Stimulated activated naive CD8-positive, alpha-beta T cell treated with anti-CD3 and anti-CD28 coated beads, Interleukin-15, Interleukin-2, amounts not matched to agents 100 U/mL and 50 U/mL, for 24 hours (primary cell): ENCODE results near the gene WDR46.
"Not testable (repeated sequence)": the region's sequence is repeated elsewhere in the genome, so short reads cannot be mapped to it uniquely, and the experiment has no call there.

Experiments
- ATAC-seq: fragments of 150-1000 bp; cut with Tn5 transposase; one replicate; pipeline ENCODE4 v1.10.0; 2021
- DNase-seq: peaks from one replicate; pipeline ENCODE4 v3.0.0; 2021

WDR46 gene

DNA sequence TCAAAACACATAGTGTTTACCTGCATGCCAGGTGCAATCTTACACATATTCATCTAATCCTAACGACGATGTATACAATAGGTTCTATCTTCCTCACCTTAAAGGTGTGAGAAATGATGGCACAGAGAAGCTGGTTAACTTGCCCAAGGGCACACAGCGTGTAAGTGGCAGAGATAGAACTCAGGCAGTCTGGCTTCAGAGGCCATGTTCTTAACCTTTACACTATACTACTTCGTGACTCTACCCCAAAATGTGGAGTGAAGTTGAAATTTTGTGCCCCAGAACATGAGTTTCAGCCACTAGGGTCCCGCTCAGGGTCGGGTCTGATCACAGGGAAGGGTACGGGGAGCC is 17.9 kb downstream of the WDR46 start:
- DNase-seq (no peak), ATAC-seq (peak; percentile 7)

DNA sequence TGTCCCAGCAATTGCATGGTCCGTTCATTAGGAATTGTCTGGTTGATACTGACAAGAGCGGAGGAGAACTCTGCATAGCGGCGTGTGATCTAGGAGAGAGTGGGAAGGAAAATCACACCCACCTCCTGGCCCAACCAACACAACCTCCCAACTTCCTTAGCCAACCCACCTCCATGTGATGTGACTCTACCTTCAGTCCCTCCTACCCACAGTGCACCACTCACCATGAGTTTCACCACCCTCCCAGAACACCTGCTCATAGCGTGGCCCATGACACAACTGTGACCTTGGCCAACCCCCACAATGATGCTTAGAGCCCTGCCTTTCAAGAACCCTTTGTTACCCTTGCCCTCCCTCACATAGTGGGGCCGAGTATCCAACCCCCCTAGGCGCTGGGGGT is 25.0 kb downstream of the WDR46 start:
- ATAC-seq: peak; percentile 37
- no peak for DNase-seq

DNA sequence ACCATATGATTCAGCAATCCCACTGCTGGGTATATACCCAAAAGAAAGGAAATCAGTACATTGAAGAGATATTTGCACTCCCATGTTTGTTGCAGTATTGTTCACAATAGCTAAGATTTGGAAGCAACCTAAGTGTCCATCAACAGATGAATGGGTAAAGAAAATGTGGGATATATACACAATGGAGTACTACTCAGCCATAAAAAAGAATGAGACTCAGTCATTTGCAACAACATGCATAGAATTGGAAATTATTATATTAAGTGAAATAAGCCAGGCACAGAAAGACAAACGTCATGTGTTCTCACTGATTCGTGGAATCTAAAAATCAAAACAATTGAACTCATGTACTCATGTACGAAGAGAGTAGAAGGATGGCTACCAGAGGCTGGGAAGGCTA is 26.5 kb downstream of the WDR46 start:
- DNase-seq, ATAC-seq: not testable (repeated sequence)

DNA sequence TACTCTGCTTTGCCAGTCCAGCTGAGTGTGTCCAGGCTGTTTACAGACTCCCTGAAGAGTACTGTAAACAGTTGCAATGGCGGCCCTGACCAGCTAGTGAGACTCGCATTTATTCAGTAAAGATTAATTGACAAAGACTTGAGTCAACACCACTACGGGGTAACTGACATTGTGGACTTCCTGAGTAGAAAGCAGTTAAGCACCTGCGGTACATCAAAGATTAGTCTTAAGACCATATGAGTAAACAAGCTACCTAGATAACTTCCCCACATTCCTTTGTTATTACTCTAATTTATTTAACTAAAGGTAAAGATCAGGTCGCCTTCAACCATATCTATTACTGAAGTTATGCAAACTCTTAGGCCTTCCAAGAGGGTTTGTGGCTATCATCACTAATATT is 30.0 kb downstream of the WDR46 start:
- DNase-seq (no peak), ATAC-seq (no peak)

DNA sequence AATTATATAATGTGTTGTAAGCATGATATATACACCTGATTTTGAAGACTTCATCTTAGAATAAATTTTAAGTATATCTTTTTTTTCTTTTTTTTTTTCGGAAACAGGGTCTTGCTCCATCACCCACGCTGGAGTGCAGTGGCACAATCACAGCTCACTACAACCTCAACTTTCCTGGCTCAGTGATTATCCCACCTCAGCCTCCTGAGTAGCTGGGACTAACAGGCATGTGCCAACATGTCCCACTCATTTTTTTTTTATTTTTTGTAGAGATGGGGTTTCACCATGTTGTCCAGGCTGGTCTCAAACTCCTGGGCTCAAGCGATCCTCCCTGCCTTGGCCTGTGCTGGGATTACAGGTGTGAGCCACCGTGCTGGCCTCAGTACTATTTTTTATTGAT is 34.4 kb downstream of the WDR46 start:
- no peak for ATAC-seq
- DNase-seq: no peak

DNA sequence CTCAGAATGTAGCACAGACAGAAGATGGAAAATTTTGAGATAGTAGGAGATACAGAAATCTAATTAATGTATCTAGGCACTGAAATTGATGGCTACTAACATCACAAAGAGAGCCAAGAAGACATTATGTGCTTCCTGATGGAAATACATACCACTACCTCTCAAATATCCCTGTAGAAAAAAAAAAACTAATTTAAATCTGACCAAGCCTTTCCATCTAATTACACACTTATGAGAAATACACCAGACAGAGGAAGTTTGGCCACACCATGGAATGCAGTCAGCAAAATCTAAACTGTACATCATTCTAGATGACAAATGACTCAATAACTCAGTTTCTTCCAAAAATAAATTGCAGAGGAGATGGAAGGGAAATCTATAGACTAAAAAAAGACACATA is 36.3 kb downstream of the WDR46 start:
- ATAC-seq: no peak

DNA sequence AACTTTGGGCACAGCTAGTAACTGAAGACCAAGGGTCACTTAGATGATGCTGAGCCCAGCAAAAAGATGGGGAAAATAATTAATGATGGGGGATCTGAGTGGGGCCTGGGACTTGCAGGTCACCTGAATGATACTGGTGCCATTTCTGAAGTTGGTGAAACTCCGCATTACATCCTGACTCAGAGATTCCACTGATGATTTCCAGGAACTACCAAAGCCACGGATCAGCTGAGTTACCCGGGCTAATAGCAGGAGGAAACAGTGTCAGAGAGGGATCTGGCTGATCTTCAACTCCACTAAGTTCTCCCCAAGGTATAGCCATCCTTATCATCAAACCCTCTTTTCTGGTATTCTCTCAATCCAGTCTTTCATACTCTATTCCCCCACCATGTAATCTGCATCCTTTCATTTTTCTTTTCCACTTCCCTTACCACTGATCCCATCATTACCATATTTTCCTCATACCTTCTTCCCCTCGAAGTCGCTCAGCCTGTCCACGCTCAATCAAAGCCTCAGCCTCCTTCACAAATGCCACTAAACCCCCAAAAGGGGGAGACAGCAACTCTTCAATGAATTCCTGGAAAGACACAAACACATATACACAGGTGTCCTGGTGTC is 37.5 kb downstream of the WDR46 start:
- no peak for DNase-seq
- no peak for ATAC-seq

More for the DNA sequence above, 36.3 kb downstream of the WDR46 start:
- no peak for DNase-seq

DNA sequence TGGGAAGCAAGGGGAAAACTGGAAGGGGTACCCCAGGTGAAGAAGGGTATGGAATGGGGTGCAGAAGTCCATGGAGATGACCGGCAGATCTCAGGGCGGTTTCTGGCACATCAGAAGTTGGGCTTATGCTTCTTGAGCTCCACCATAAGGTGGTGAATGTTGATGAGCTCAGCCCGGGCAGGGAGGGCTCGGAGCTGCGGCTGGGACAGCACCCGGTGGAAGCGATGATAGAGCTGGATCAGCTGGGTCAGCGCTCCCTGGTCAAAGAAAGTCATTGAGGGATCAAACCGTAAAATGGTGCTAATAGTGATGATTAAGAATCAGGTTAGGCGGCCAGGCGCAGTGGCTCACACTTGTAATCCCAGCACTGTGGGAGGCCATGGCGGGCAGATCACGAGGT is 38.3 kb downstream of the WDR46 start:
- DNase-seq: no peak
- no peak for ATAC-seq

DNA sequence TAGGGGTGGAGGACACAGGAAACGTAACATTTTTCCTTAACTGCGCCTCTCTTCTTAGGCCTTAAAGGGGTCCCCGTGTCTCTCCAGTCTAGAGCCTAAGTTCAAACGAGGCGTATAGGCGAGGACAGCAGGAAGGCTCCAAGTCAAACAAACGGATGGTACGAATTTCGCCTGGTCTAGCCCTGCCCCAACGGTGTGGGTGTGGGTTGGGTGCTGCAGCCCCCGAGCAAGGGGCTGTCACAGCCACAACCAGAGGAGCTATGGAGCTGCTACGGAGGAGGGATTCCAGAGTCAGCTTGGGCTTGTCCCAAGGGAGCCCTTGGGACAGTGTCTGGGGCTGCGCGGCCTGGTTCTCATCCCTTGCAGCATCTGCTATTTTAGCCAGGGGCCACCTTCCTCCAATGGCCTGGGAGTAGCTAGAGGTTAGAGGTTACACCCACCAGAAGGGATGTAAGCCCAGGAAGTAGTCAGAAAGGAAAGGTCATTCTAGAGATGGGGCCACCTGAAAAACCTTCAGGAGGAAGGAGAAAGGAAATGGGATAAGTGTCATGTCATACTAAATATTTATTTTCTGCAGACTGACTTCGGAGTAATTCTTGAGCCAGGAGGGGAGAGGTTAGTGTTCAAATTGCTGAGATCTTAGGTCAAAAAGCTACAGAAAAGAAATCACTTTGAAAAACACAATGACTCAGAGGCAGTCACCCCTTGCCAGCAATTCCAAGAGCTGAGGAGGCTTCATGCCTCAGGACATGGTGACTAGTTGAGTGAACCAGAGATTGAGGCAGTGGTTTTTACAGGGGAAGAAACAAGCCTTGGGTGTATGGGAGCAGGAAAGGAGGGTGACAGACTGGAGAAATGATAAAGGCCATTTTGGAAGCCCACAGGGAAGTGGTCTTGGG is 39.1 kb downstream of the WDR46 start:
- ATAC-seq (no peak), DNase-seq (no peak)

DNA sequence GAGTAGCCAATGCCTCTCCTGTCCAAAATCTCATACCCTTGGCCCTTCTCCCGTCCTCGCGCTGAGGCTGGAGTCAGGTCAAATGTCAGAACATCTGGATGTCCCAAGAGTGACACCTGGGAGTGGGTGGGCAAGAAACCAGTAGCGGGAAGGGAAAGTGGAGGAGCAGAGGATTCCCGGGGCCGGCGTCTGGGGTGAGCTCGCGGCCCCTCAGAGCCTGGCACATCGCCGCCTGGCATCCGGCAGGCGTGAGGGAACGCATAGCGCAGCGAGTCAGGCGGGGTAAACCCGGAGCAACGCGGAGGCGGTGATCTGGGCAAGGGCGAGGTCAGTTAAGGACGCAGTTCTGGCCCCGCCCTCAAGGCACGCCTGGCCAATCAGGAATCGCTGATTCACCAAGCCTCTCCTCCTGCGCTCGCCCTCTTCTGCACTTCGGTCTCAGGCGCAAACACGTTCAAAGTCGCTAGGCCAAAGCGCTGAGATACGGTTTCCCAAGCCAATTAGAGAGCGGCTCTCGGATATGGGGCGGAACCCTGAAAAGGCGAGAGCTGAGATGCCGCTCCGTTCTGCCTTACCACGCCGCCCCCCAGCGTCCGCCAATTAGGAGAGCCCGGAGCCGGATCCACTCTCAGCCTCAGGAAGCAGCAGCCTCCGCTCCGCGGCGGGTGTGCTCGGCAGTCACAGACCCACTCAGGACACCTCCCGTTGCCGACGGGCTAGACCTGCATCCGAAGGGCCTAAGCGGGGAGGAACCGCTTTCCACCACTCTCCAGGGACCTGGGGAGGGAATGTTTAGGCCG is 39.9 kb downstream of the WDR46 start:
- peak; percentile 96 for DNase-seq
- ATAC-seq: peak; percentile 96

DNA sequence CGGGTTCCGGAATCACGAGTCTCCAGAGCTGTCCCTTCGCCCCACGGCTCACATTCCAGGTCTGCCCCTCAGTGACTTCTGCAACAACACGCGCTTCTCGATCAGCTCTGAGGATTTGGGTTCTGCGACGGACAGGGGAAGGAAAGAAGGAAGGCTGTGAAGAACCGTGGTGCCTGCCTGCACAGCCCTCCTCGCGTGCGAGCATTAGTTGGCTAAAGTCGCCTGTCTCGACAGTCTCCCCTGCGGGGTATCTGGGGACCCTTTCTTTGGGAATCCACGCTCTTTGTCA is 40.5 kb downstream of the WDR46 start:
- DNase-seq (no peak), ATAC-seq (peak; percentile 5)

DNA sequence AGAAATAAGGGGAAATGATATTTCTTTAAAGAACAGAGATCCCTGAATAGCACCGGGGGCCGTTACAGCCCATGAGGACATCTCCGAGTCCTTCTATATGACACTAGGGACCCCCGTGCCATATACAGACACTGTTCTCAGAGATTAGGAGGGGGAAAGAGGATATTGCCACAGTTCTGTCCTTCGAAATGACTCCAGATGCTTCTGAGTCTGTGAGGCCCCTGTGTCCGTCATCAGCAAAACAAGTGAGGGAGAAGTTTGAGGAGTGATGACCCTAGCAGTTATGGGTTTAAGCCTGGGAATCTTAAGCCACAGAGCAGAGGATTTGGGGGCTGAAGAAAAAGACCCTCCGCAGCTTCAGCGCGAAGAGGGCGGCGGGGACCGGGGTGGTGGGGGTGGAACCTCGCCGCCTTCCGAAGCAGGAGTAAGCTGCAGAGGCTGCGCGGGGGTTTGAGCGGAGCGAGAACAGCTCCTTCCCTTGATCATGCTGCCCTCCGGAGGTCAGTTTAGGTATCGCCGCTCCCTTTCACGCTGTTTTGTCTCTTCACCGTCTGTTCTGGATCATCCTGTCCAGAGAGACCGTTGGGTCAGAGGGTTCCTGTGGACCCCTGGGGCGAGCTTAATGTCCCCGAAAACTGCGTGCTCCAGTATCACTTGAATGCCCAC is 40.9 kb downstream of the WDR46 start:
- ATAC-seq: peak; percentile 45

DNA sequence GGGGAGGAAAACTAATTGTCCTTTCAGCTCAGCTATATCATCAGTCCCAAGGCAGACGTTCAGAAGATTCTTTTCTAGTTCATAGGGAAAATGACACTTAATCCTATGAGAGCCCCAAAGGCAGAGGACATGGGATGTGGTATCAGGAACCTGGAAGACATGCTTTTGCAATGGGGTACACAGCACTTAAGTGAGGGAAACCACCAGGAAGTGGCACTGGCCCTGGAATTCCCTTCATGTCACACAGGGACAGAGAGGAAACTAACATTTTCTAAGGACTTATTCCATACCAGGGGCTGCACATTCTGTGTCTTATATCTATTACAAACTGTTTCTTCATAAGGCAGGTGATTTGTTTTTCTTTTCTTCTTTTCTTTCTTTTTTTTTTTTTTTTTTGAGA is 45.6 kb downstream of the WDR46 start:
- no peak for ATAC-seq
- no peak for DNase-seq

More for the DNA sequence above, 40.9 kb downstream of the WDR46 start:
- DNase-seq: peak; percentile 94

DNA sequence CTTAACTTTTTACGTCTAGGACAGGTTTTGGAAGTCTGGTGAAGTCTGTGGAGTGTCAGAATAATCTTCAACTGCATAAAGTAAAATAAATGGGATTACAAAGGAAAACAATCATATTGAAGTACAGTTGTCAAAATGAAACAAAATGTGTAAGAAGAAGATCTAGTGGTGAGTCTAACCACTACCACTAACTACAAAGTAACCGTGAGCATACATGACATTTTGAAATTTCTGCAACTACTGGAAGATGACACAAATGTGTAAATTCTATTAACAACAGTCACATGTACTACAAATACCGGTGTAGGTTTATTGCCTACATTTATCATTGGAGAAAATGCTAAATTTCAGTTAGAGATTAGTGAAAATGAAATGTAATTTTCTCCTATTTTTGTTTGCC is 47.1 kb downstream of the WDR46 start:
- no peak for DNase-seq
- peak; percentile 79 for ATAC-seq

DNA sequence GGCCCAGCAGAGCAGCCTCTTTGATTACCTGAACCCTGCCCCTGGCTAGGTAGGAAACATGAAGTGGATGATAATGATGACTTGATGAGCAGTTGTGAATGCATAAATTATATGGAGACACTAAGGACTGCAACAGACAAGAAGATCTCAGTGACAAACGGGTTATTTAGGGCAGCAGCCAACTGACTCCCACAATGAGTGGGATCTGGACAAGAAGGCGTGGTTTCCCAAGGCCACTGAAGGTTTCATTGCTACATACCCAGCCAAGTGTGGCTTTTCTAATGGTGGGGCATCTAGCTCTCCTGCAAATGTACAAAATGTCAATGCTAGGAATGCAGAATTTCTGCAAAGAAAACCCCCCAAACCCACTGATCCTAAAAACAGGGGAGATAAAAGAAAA is 51.3 kb downstream of the WDR46 start:
- no peak for DNase-seq
- no peak for ATAC-seq

DNA sequence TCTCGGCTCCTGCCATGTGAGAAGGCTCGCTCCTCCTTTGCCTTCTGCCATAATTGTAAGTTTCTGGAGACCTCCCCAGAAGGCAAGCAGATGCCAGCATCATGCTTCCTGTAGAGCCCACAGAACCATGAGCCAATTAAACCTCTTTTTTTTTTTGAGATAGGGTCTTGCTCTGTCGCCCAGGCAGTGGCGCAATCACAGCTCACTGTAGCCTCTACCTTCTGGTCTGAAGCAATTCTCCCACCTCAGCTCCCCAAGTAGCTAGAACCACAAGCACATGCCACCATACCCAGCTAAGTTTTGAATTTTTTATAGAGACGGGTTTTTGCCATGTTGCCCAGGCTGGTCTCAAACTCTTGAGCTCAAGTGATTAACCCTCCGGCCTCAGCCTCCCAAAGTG is 52.2 kb downstream of the WDR46 start:
- DNase-seq (no peak), ATAC-seq (no peak)

DNA sequence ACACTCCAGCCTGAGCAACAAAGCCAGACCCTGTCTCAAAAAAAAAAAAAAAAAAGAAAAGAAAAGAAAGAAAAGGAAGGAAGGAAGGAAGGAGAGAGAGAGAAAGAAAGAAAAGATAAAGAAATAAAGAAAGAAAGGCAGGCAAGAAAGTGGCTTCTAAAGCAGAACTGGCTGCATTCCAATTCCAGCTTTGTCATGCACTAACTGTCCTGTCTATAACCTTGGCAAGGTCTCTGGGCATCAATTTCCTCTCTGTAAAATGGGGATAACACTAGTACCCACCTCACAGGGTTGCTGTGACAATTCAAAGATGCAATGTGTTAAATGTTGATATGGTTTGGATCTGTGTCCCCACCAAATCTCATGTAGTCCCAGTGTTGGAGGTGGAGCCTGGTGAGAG is 52.7 kb downstream of the WDR46 start:
- ATAC-seq (no peak), DNase-seq (no peak)

DNA sequence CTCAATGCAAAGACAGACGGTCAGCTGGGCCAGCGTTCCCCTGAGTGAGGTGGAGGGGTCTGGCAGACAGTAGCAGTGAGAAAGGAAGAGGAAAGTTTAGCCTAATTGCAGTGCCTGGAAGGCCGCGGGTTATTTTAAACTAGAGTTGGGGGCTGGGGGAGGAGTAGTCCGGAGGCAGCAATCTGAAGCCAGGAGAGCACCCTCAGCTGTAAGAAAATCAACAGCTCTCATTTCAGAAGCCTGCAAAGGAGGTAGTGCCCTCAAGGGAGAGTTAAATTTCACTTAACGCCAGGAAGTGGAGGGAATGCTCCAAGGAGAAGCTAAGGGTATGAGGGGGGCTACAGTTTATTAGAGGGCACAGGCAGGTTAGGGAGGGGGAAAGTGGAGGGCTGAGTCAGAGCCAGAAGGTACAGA is 53.8 kb downstream of the WDR46 start:
- DNase-seq (no peak), ATAC-seq (no peak)
